ENCODE results near the gene KRTAP5-2.

The KRTAP5-2 gene

GRCh38 chr11:1633864-1634263, 35.8 kb upstream of the KRTAP5-2 start:
- Histone ChIP-seq H3K27me3 (replicated peaks; ENCODE audit: insufficient read depth, low read length) (peaks cover 95% of the 10 kb centered on the region), H3K9me3 (replicated peaks; ENCODE audit: insufficient read depth, low read length) (no peaks in the 10 kb centered on the region), H3K4me3 (ENCODE audit: low read length) (no peak overlapping the region), H3K9ac (ENCODE audit: low read length) (no peak overlapping the region), H2AFZ (ENCODE audit: low read length) (no peak overlapping the region), H3K9me2 (replicated peaks; ENCODE audit: insufficient read depth, low read length) (no peaks in the 10 kb centered on the region), H3K4me2 (ENCODE audit: low read depth, low read length) (no peak overlapping the region), H3K79me2 (ENCODE audit: low read length) (no peaks in the 10 kb centered on the region), H3K27ac (ENCODE audit: low read length) (no peak overlapping the region), H3K36me3 (replicated peaks; ENCODE audit: insufficient read depth, low read length) (no peaks in the 10 kb centered on the region), H3F3A (ENCODE audit: insufficient read depth, low read length) (no peaks in the 10 kb centered on the region), H3K4me1 (ENCODE audit: low read length) (peaks cover 6% of the 10 kb centered on the region; the same call in 1 of the 2 replicates), H4K20me1 (ENCODE audit: insufficient read depth, low read length) (no peaks in the 10 kb centered on the region)
- no peak for DNase-seq
- no peak for TF ChIP-seq EZH2 (optimal IDR thresholded peaks at IDR 0.05; ENCODE audit: low read depth, low read length)
- no peak for TF ChIP-seq CTCF (IDR thresholded peaks at IDR 0.05; ENCODE audit: low read length)
- no peak for TF ChIP-seq EZH2phosphoT487 (IDR thresholded peaks at IDR 0.05; ENCODE audit: low read length)

GRCh38 chr11:1632053-1632714, 34.1 kb upstream of the KRTAP5-2 start:
- Histone ChIP-seq H3K4me3 (ENCODE audit: low read length) (no peak overlapping the region), H3K9ac (ENCODE audit: low read length) (no peak overlapping the region), H3K27ac (ENCODE audit: low read length) (no peak overlapping the region), H3K79me2 (ENCODE audit: low read length) (no peaks in the 10 kb centered on the region), H3K36me3 (replicated peaks; ENCODE audit: insufficient read depth, low read length) (no peaks in the 10 kb centered on the region), H3K4me1 (ENCODE audit: low read length) (peaks cover 6% of the 10 kb centered on the region; the same call in 1 of the 2 replicates), H3F3A (ENCODE audit: insufficient read depth, low read length) (no peaks in the 10 kb centered on the region), H2AFZ (ENCODE audit: low read length) (no peak overlapping the region), H3K9me3 (replicated peaks; ENCODE audit: insufficient read depth, low read length) (no peaks in the 10 kb centered on the region), H4K20me1 (ENCODE audit: insufficient read depth, low read length) (no peaks in the 10 kb centered on the region), H3K27me3 (replicated peaks; ENCODE audit: insufficient read depth, low read length) (peaks cover 95% of the 10 kb centered on the region), H3K9me2 (replicated peaks; ENCODE audit: insufficient read depth, low read length) (no peaks in the 10 kb centered on the region), H3K4me2 (ENCODE audit: low read depth, low read length) (no peak overlapping the region)
- DNase-seq, result peak; percentile 53
- TF ChIP-seq EZH2phosphoT487 (IDR thresholded peaks at IDR 0.05; ENCODE audit: low read length) (no peak), EZH2 (optimal IDR thresholded peaks at IDR 0.05; ENCODE audit: low read depth, low read length) (no peak), CTCF (IDR thresholded peaks at IDR 0.05; ENCODE audit: low read length) (no peak)

GRCh38 chr11:1631066-1631568, 33.0 kb upstream of the KRTAP5-2 start:
- no peak overlapping the region for H3K4me2 ChIP-seq (ENCODE audit: low read depth, low read length)
- no peaks in the 10 kb centered on the region for H3K79me2 ChIP-seq (ENCODE audit: low read length)
- no peak overlapping the region for H3K9ac ChIP-seq (ENCODE audit: low read length)
- H3K27me3 ChIP-seq (replicated peaks; ENCODE audit: insufficient read depth, low read length), result peaks cover 95% of the 10 kb centered on the region
- H3K9me3 ChIP-seq (replicated peaks; ENCODE audit: insufficient read depth, low read length), result no peaks in the 10 kb centered on the region
- no peak for DNase-seq
- H4K20me1 ChIP-seq (ENCODE audit: insufficient read depth, low read length), result no peaks in the 10 kb centered on the region
- no peaks in the 10 kb centered on the region for H3K9me2 ChIP-seq (replicated peaks; ENCODE audit: insufficient read depth, low read length)
- no peak overlapping the region for H2AFZ ChIP-seq (ENCODE audit: low read length)
- H3K36me3 ChIP-seq (replicated peaks; ENCODE audit: insufficient read depth, low read length), result no peaks in the 10 kb centered on the region
- H3F3A ChIP-seq (ENCODE audit: insufficient read depth, low read length), result no peaks in the 10 kb centered on the region
- peaks cover 6% of the 10 kb centered on the region; the same call in 1 of the 2 replicates for H3K4me1 ChIP-seq (ENCODE audit: low read length)
- H3K4me3 ChIP-seq (ENCODE audit: low read length), result no peak overlapping the region
- no peak for TF ChIP-seq EZH2phosphoT487 (IDR thresholded peaks at IDR 0.05; ENCODE audit: low read length)
- TF ChIP-seq EZH2 (optimal IDR thresholded peaks at IDR 0.05; ENCODE audit: low read depth, low read length), result no peak
- no peak for TF ChIP-seq CTCF (IDR thresholded peaks at IDR 0.05; ENCODE audit: low read length)
- no peak overlapping the region for H3K27ac ChIP-seq (ENCODE audit: low read length)

Data from MM.1S (cell line).